Peyer's patch (tissue), 4 donors: ENCODE results near the gene ZNF766. TPM values are rescaled to one million over a fixed set of nuclear protein-coding genes. Genes with fewer than 3 reads are reported as not detected.
A peak's percentile ranks its signal among the peaks of the same experiment; 100 is the strongest.

ENCODE experiments used
- DNase-seq, 3 donors: peaks; one replicate each; pipeline ENCODE4 v3.0.0-alpha.2; 2017 to 2019
- H3K27ac ChIP-seq, 4 donors: fragments of 200-600 bp; sonication (generic); one replicate each; pipeline ENCODE4 v1.5.1; 2016 to 2019
- H3K27me3 ChIP-seq, 2 donors: fragments of 200-600 bp; sonication (generic); one replicate each; pipeline ENCODE4 v1.5.1; 2019
- H3K36me3 ChIP-seq, 3 donors: fragments of 200-600 bp; sonication (generic); one replicate each; pipeline ENCODE4 v1.5.1; 2016 to 2019
- H3K4me1 ChIP-seq, 4 donors: fragments of 200-600 bp; sonication (generic); one replicate each; pipeline ENCODE4 v1.5.1; 2016 to 2019
- H3K4me3 ChIP-seq, 4 donors: fragments of 200-600 bp; sonication (generic); 1 replicate in 3 of 4; 2 replicates in 1 of 4; pipeline ENCODE4 v1.5.1; 2016 to 2019; ENCODE audit warnings: mild to moderate bottlenecking in 1 of 4
- H3K9me3 ChIP-seq, 4 donors: fragments of 200-600 bp; sonication (generic); one replicate each; pipeline ENCODE4 v1.5.1; 2016 to 2019; ENCODE audit warnings: mild to moderate bottlenecking in 1 of 4
- CTCF ChIP-seq, 6 experiments: fragments of 450-650 bp in 4 of 6; fragments of 200-600 bp in 2 of 6; sonication (generic) in 1 of 6; IDR thresholded peaks; one replicate each; pipeline ENCODE4 v1.5.1; 2017 to 2019; ENCODE audit warnings: antibody characterized with exemption in 6 of 6, mild to moderate bottlenecking in 3 of 6, moderate library complexity in 1 of 6
- POLR2A ChIP-seq, 2 donors: fragments of 450-650 bp; IDR thresholded peaks; one replicate each; pipeline ENCODE4 v1.5.1; 2017; ENCODE audit warnings: antibody characterized with exemption in 2 of 2, mild to moderate bottlenecking in 2 of 2, moderate library complexity in 2 of 2
- total RNA-seq, 4 donors: library from RNA; depleted of rRNA; stranded (reverse); fragments of >200 nt; gene quantifications; one replicate each; pipeline ENCODE4 v1.1.0, GENCODE V29; 2016

ZNF766 gene
- total RNA-seq, 4 donors from 2014 or later = 4.0 to 15.7 (median 7.0) TPM

- DNase-seq = peak; percentile 85 to 95 (median 90)
- peak within 1 kb of the TSS; percentile 61 to 94 (median 86) for H3K4me3 ChIP-seq
- peaks cover 0 to 26% (median 3%) of the 10 kb centered on the region in 3 donors for H3K36me3 ChIP-seq
- peaks cover 0 to 22% (median 0%) of the 10 kb centered on the region in 4 donors for H3K9me3 ChIP-seq
- TF ChIP-seq CTCF (IDR thresholded peaks at IDR 0.05) (peak in 3 of 6 experiments; percentile 13 to 26 (median 18)), POLR2A (IDR thresholded peaks at IDR 0.05) (peak; percentile 43 to 57)
- H3K27me3 ChIP-seq = no peaks in the 10 kb centered on the region
- peak within 1 kb of the TSS; percentile 86 to 93 (median 92) for H3K27ac ChIP-seq
- peaks cover 0 to 14% (median 0%) of the 10 kb centered on the region in 4 donors for H3K4me1 ChIP-seq
These were observed 27.6 kb downstream of the ZNF766 start, which contains the start of gene ZNF480 for GRCh38 chr19:52296773-52297600. TSS of gene ZNF480 (plus strand) at chr19:52297169. CDS start at chr19:52300413, 3,244 bp downstream.

- DNase-seq = no peak
- Histone ChIP-seq H3K4me3 (peak overlapping the region; percentile 61 to 94 (median 86)), H3K9me3 (peaks cover 0 to 29% (median 0%) of the 10 kb centered on the region in 4 donors), H3K27ac (peak overlapping the region; percentile 86 to 93 (median 92)), H3K36me3 (peaks cover 0 to 34% (median 3%) of the 10 kb centered on the region in 3 donors), H3K27me3 (no peaks in the 10 kb centered on the region), H3K4me1 (peaks cover 0 to 14% (median 0%) of the 10 kb centered on the region in 4 donors)
- no peak for TF ChIP-seq POLR2A (IDR thresholded peaks at IDR 0.05)
- TF ChIP-seq CTCF (IDR thresholded peaks at IDR 0.05) = no peak
These were observed 28.4 kb downstream of the ZNF766 start for GRCh38 chr19:52297601-52298364.

GRCh38 chr19:52307275-52307674 is 37.9 kb downstream of the ZNF766 start:
- H3K27me3 ChIP-seq = no peaks in the 10 kb centered on the region
- no peak for DNase-seq
- H3K4me1 ChIP-seq = no peaks in the 10 kb centered on the region
- no peak overlapping the region for H3K27ac ChIP-seq
- peaks cover 0 to 82% (median 26%) of the 10 kb centered on the region in 4 donors for H3K9me3 ChIP-seq
- H3K4me3 ChIP-seq = no peak overlapping the region
- TF ChIP-seq CTCF (IDR thresholded peaks at IDR 0.05) (no peak), POLR2A (IDR thresholded peaks at IDR 0.05) (no peak)
- H3K36me3 ChIP-seq = peaks cover 0 to 93% (median 0%) of the 10 kb centered on the region in 3 donors

GRCh38 chr19:52322429-52322828 is 53.0 kb downstream of the ZNF766 start:
- H3K27me3 ChIP-seq = no peaks in the 10 kb centered on the region
- no peak overlapping the region for H3K4me3 ChIP-seq
- H3K4me1 ChIP-seq = no peaks in the 10 kb centered on the region
- no peak for DNase-seq
- peaks cover 0 to 59% (median 5%) of the 10 kb centered on the region in 3 donors for H3K36me3 ChIP-seq
- no peak for TF ChIP-seq POLR2A (IDR thresholded peaks at IDR 0.05)
- TF ChIP-seq CTCF (IDR thresholded peaks at IDR 0.05) = no peak
- peaks cover 6 to 100% (median 54%) of the 10 kb centered on the region in 4 donors for H3K9me3 ChIP-seq
- H3K27ac ChIP-seq = no peak overlapping the region

GRCh38 chr19:52331757-52332156 is 62.4 kb downstream of the ZNF766 start:
- H3K27ac ChIP-seq = no peak overlapping the region
- no peak for TF ChIP-seq POLR2A (IDR thresholded peaks at IDR 0.05)
- no peak for TF ChIP-seq CTCF (IDR thresholded peaks at IDR 0.05)
- H3K27me3 ChIP-seq = no peaks in the 10 kb centered on the region
- H3K36me3 ChIP-seq = no peaks in the 10 kb centered on the region
- peaks cover 0 to 67% (median 29%) of the 10 kb centered on the region in 4 donors for H3K9me3 ChIP-seq
- no peak for DNase-seq
- no peak overlapping the region for H3K4me3 ChIP-seq
- no peaks in the 10 kb centered on the region for H3K4me1 ChIP-seq
